H9 (cell line): ENCODE data around the gene AP2A2. TPM values are rescaled to one million over a fixed set of nuclear protein-coding genes. Genes with fewer than 3 reads are reported as not detected.

Experiments used
- DNase-seq: peaks from one replicate; pipeline ENCODE4 v3.0.0-alpha.2; 2017
- H2AFZ ChIP-seq: one replicate; pipeline ENCODE4 v1.6.1; 2013; ENCODE audit warnings: mild to moderate bottlenecking, low read length, control low read depth, moderate library complexity
- H2AK5ac ChIP-seq: 2 replicates; pipeline ENCODE4 v1.6.1; 2013; ENCODE audit warnings: low read length, control low read depth, mixed read lengths; ENCODE audit not compliant: insufficient read length
- H2BK120ac ChIP-seq: one replicate; pipeline ENCODE4 v1.6.1; 2013; ENCODE audit warnings: low read depth, mild to moderate bottlenecking, low read length, control low read depth, inconsistent platforms; ENCODE audit not compliant: poor library complexity, severe bottlenecking
- H2BK12ac ChIP-seq: 2 replicates; pipeline ENCODE4 v1.6.1; 2013; ENCODE audit warnings: low read length, control low read depth, mixed read lengths, low read depth; ENCODE audit not compliant: insufficient read length
- H2BK15ac ChIP-seq: 2 replicates; pipeline ENCODE4 v1.6.1; 2013; ENCODE audit warnings: low read depth, low read length, control low read depth
- H2BK20ac ChIP-seq: one replicate; pipeline ENCODE4 v1.6.1; 2013; ENCODE audit warnings: low read depth, mild to moderate bottlenecking, low read length, control low read depth, inconsistent platforms; ENCODE audit not compliant: poor library complexity, severe bottlenecking
- H2BK5ac ChIP-seq: 2 replicates; pipeline ENCODE4 v1.6.1; 2013; ENCODE audit warnings: low read length, control low read depth, mixed read lengths; ENCODE audit not compliant: insufficient read length
- H3K14ac ChIP-seq: 2 replicates; pipeline ENCODE4 v1.6.1; 2013; ENCODE audit warnings: low read length, control low read depth; ENCODE audit not compliant: insufficient read depth
- H3K18ac ChIP-seq: 2 replicates; pipeline ENCODE4 v1.6.1; 2013; ENCODE audit warnings: low read depth, mild to moderate bottlenecking, mixed read lengths, low read length, control low read depth; ENCODE audit not compliant: insufficient read length
- H3K23ac ChIP-seq: 2 replicates; pipeline ENCODE4 v1.6.1; 2013; ENCODE audit warnings: low read length, control low read depth, mixed read lengths, low read depth; ENCODE audit not compliant: insufficient read length
- H3K23me2 ChIP-seq: 2 replicates; pipeline ENCODE4 v1.6.1; 2013; ENCODE audit warnings: low read depth, mild to moderate bottlenecking, mixed read lengths, low read length, control low read depth; ENCODE audit not compliant: insufficient read length, poor library complexity, severe bottlenecking
- H3K27ac ChIP-seq: 2 replicates; pipeline ENCODE4 v1.5.1; 2013; ENCODE audit warnings: low read length, control low read depth, mixed read lengths, low read depth; ENCODE audit not compliant: insufficient read length
- H3K27me3 ChIP-seq: 2 replicates; pipeline ENCODE4 v1.6.1; 2013; ENCODE audit warnings: low read length, control low read depth, inconsistent platforms; ENCODE audit not compliant: insufficient read depth
- H3K4ac ChIP-seq: 2 replicates; pipeline ENCODE4 v1.6.1; 2013; ENCODE audit warnings: low read depth, mild to moderate bottlenecking, control low read depth, inconsistent platforms, low read length, moderate library complexity
- H3K4me1 ChIP-seq: 2 replicates; pipeline ENCODE4 v1.6.1; 2013; ENCODE audit warnings: low read length, control low read depth, inconsistent platforms; ENCODE audit not compliant: insufficient read depth
- H3K4me2 ChIP-seq: 2 replicates; pipeline ENCODE4 v1.6.1; 2013; ENCODE audit warnings: low read length, control low read depth, mixed read lengths; ENCODE audit not compliant: insufficient read length, insufficient read depth
- H3K56ac ChIP-seq: 2 replicates; pipeline ENCODE4 v1.6.1; 2013; ENCODE audit warnings: low read depth, mild to moderate bottlenecking, mixed read lengths, low read length, control low read depth; ENCODE audit not compliant: insufficient read length
- H3K79me1 ChIP-seq: 2 replicates; pipeline ENCODE4 v1.6.1; 2013; ENCODE audit warnings: low read depth, mild to moderate bottlenecking, moderate library complexity, low read length, control low read depth, inconsistent platforms; ENCODE audit not compliant: insufficient read depth, poor library complexity, severe bottlenecking
- H3K79me2 ChIP-seq: 2 replicates; pipeline ENCODE4 v1.6.1; 2013; ENCODE audit warnings: low read length, control low read depth, inconsistent platforms; ENCODE audit not compliant: insufficient read depth
- H3K9ac ChIP-seq: 2 replicates; pipeline ENCODE4 v1.6.1; 2013; ENCODE audit warnings: low read length, control low read depth, mixed read lengths; ENCODE audit not compliant: insufficient read length; ENCODE audit errors: extremely low read depth
- H3K9me3 ChIP-seq: one replicate; pipeline ENCODE4 v1.6.1; 2013; ENCODE audit warnings: low read depth, low read length, inconsistent platforms; ENCODE audit not compliant: control insufficient read depth
- H3T11ph ChIP-seq: one replicate; pipeline ENCODE4 v1.6.1; 2013; ENCODE audit warnings: mild to moderate bottlenecking, low read length, control low read depth, inconsistent platforms
- H4K20me1 ChIP-seq: one replicate; pipeline ENCODE4 v1.6.1; 2013; ENCODE audit not compliant: control insufficient read depth, insufficient read length, insufficient read depth
- H4K5ac ChIP-seq: 2 replicates; pipeline ENCODE4 v1.6.1; 2013; ENCODE audit warnings: low read depth, mild to moderate bottlenecking, mixed read lengths, low read length, control low read depth; ENCODE audit not compliant: insufficient read length
- H4K8ac ChIP-seq: replicated peaks from 2 replicates; pipeline ENCODE4 v1.6.1; 2013; ENCODE audit warnings: low read length, control low read depth, mixed read lengths, low read depth; ENCODE audit not compliant: insufficient read length
- H4K91ac ChIP-seq: 2 replicates; pipeline ENCODE4 v1.6.1; 2013; ENCODE audit warnings: low read depth, mild to moderate bottlenecking, moderate library complexity, mixed read lengths, low read length, control low read depth; ENCODE audit not compliant: insufficient read length
- H3K27ac Mint-ChIP-seq, 3 experiments: 2 replicates in 2 of 3; 3 replicates in 1 of 3; pipeline ENCODE4 v1.8.0; 2020 to 2021; ENCODE audit warnings: mixed read lengths in 3 of 3, mild to moderate bottlenecking in 1 of 3, moderate library complexity in 1 of 3
- H3K27me3 Mint-ChIP-seq: 2 replicates; pipeline ENCODE4 v1.8.0; 2021; ENCODE audit warnings: low read depth, mild to moderate bottlenecking, moderate library complexity, mixed read lengths
- H3K36me3 Mint-ChIP-seq, 3 experiments: 2 replicates in 2 of 3; 3 replicates in 1 of 3; pipeline ENCODE4 v1.8.0; 2020 to 2021; ENCODE audit warnings: low read depth in 3 of 3, mixed read lengths in 3 of 3; ENCODE audit not compliant: insufficient read depth in 1 of 3
- H3K4me1 Mint-ChIP-seq, 2 experiments: 2 replicates each; pipeline ENCODE4 v1.8.0; 2020; ENCODE audit warnings: mixed read lengths in 2 of 2
- H3K4me3 Mint-ChIP-seq, 2 experiments: 2 replicates in 1 of 2; 3 replicates in 1 of 2; pipeline ENCODE4 v1.8.0; 2020 to 2021; ENCODE audit warnings: mild to moderate bottlenecking in 2 of 2, mixed read lengths in 2 of 2, moderate library complexity in 1 of 2
- H3K9me3 Mint-ChIP-seq, 2 experiments: 2 replicates in 1 of 2; 3 replicates in 1 of 2; pipeline ENCODE4 v1.8.0; 2020; ENCODE audit warnings: mild to moderate bottlenecking in 2 of 2, mixed read lengths in 2 of 2, moderate library complexity in 1 of 2
- WGBS: extraction: QIAGEN DNeasy Blood & Tissue Kit; methylation state at CpG from one replicate; pipeline ENCODE4 v1.1.7; 2013; ENCODE audit warnings: missing lambda C conversion rate, low lambda C conversion rate, mixed read lengths; ENCODE audit not compliant: insufficient read length; ENCODE audit errors: extremely low coverage; 5-methylcytosine and 5-hydroxymethylcytosine counted together
- total RNA-seq: library from RNA; stranded (reverse); gene quantifications from 2 replicates; pipeline ENCODE4 v1.2.1, GENCODE V29; 2021
- TF ChIP-seq, protein P1 (sequence below): fragments of 200-600 bp; sonication (generic); conservative IDR thresholded peaks from 3 replicates; pipeline ENCODE4 v1.8.0; 2021; ENCODE audit warnings: antibody characterized with exemption, mild to moderate bottlenecking

Gene AP2A2
- total RNA-seq, 1 experiment from 2014 or later: 53.7 TPM

DNA sequence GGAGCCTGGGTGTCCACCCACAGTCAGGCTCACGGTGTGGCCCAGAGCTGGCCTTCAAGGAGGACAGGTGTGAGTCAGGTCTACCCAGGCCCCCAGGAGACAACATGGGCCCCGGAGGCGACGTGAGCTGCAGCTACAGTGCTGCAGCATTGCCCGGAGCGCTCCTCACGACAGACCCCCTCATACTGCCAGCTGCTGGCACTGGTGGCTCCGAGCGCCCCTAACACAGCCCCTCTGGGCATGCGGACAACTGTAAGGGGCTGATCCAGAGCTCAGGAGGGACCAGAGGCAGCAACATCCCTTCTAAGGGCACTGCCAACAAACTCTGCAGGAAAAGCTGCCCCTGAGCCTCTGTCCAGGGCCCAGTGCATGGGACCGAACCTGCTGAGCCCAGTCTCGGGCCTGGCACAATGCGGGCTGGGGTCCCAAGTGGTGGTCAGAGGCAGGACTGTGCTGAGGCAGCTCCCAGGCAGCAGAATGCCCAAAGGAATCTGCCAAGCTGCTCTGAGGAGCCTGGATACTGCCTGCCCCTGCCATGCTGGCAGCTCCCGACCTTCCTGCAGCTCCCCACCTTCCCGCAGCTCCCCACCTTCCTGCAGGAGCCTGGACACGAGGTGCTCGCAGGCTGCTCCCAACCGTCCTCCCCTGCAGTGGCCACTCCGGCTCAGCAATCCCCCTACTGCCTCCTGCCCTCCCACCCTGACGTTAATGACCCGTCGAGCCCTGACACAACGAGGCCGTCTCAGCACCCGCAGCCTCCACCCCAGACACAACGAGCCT lies 30.1 kb upstream of the AP2A2 start:
- no peak overlapping the region for H3K18ac ChIP-seq
- no peak overlapping the region for H4K5ac ChIP-seq
- no peak overlapping the region for H2BK5ac ChIP-seq
- H4K91ac ChIP-seq: no peak overlapping the region
- H3K9ac ChIP-seq: no peak overlapping the region
- no peak overlapping the region for H2BK15ac ChIP-seq
- peaks cover 7 to 21% (median 9%) of the 10 kb centered on the region in 3 experiments; a peak in 5 of 7 replicates for H3K36me3 Mint-ChIP-seq
- TF ChIP-seq, protein P1, sequence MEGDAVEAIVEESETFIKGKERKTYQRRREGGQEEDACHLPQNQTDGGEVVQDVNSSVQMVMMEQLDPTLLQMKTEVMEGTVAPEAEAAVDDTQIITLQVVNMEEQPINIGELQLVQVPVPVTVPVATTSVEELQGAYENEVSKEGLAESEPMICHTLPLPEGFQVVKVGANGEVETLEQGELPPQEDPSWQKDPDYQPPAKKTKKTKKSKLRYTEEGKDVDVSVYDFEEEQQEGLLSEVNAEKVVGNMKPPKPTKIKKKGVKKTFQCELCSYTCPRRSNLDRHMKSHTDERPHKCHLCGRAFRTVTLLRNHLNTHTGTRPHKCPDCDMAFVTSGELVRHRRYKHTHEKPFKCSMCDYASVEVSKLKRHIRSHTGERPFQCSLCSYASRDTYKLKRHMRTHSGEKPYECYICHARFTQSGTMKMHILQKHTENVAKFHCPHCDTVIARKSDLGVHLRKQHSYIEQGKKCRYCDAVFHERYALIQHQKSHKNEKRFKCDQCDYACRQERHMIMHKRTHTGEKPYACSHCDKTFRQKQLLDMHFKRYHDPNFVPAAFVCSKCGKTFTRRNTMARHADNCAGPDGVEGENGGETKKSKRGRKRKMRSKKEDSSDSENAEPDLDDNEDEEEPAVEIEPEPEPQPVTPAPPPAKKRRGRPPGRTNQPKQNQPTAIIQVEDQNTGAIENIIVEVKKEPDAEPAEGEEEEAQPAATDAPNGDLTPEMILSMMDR: no peak
- H3K4me1 ChIP-seq: no peaks in the 10 kb centered on the region
- H2BK120ac ChIP-seq: no peak overlapping the region
- H3K23ac ChIP-seq: no peak overlapping the region
- no peaks in the 10 kb centered on the region for H3K27me3 Mint-ChIP-seq
- no peak for DNase-seq
- no peak overlapping the region for H2BK12ac ChIP-seq
- H3K9me3 ChIP-seq: no peaks in the 10 kb centered on the region
- WGBS: no CpG with 5 or more reads among the region's 26 CpGs
- no peak overlapping the region for H2BK20ac ChIP-seq
- H3K14ac ChIP-seq: no peak overlapping the region
- H3K4me3 Mint-ChIP-seq: no peak overlapping the region
- H2AK5ac ChIP-seq: no peak overlapping the region
- H3K23me2 ChIP-seq: no peaks in the 10 kb centered on the region
- no peaks in the 10 kb centered on the region for H3K9me3 Mint-ChIP-seq
- peaks cover 5 to 15% of the 10 kb centered on the region in 2 experiments for H3K4me1 Mint-ChIP-seq
- H3K4me2 ChIP-seq: no peak overlapping the region
- no peaks in the 10 kb centered on the region for H3K79me1 ChIP-seq
- no peak overlapping the region for H2AFZ ChIP-seq
- H3K27me3 ChIP-seq: no peaks in the 10 kb centered on the region
- H3K79me2 ChIP-seq: no peaks in the 10 kb centered on the region
- H3K4ac ChIP-seq: no peak overlapping the region
- H3K56ac ChIP-seq: no peak overlapping the region
- H3K27ac ChIP-seq: no peak overlapping the region
- H3T11ph ChIP-seq: no peak overlapping the region
- no peaks in the 10 kb centered on the region for H4K20me1 ChIP-seq
- peak overlapping the region; percentile 17 to 60 (median 53); a peak in 2 of 7 replicates for H3K27ac Mint-ChIP-seq
- H4K8ac ChIP-seq: no peak overlapping the region
